ENCODE data around the gene GLIS1. TPM values are rescaled to one million over a fixed set of nuclear protein-coding genes. Genes with fewer than 3 reads are reported as not detected.

GLIS1 gene
- total RNA-seq, 1 donor from 2014 or later: 0.16 TPM

DNA sequence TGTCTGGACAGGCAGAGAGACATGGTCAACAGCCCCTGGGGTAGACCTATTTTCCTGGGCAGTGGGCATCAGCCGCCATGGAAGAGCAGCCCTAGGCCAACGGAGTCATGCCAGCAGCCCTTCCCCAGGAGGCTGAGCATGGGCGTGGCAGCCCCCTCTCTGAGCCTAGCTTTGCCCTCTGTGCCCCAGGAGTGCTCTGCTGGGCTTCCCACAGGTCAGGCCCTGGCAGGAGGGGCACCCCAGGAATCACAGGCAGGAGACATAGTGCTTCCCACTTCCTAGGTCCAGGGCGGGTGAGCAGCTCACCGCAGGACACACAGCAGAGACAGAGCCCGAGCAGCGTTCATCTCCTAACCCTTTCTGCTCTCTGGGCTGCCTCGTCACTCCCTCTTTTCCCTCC lies 132.8 kb downstream of the GLIS1 start:
- TF ChIP-seq, protein P1, sequence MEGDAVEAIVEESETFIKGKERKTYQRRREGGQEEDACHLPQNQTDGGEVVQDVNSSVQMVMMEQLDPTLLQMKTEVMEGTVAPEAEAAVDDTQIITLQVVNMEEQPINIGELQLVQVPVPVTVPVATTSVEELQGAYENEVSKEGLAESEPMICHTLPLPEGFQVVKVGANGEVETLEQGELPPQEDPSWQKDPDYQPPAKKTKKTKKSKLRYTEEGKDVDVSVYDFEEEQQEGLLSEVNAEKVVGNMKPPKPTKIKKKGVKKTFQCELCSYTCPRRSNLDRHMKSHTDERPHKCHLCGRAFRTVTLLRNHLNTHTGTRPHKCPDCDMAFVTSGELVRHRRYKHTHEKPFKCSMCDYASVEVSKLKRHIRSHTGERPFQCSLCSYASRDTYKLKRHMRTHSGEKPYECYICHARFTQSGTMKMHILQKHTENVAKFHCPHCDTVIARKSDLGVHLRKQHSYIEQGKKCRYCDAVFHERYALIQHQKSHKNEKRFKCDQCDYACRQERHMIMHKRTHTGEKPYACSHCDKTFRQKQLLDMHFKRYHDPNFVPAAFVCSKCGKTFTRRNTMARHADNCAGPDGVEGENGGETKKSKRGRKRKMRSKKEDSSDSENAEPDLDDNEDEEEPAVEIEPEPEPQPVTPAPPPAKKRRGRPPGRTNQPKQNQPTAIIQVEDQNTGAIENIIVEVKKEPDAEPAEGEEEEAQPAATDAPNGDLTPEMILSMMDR (IDR thresholded peaks at IDR 0.05; ENCODE audit: borderline replicate concordance): no peak

DNA sequence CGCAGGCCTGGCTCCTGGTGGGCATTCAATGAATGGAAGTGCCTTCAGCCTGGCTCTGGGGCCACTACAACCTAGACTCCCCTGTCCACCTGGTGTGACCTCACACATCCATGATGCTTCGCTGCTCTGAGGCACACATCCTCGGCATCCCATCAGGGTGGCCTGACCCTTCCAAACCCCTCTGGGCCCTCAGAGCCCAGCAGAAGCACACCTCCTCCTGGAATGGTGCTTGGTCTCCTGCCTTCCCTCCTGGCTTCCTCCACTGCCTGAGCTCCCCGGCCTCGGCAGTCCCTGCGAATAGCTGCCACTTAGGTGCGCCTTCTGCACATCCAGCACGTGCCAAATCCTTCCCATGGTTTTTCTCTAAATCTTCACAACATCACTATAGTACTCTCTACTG lies 133.8 kb downstream of the GLIS1 start:
- TF ChIP-seq, protein P1 (IDR thresholded peaks at IDR 0.05; ENCODE audit: borderline replicate concordance): no peak
- DNase-seq: no peak

More for the DNA sequence above, 132.8 kb downstream of the GLIS1 start:
- no peak overlapping the region for H3K27ac ChIP-seq (replicated peaks)
- no peaks in the 10 kb centered on the region for H3K36me3 ChIP-seq
- intact Hi-C loops (cut with micrococcal nuclease): no loop called here
- peaks cover 22% of the 10 kb centered on the region for H3K27me3 ChIP-seq (ENCODE audit: low read depth)
- H3K4me3 ChIP-seq: no peak overlapping the region
- no peaks in the 10 kb centered on the region for H3K4me1 ChIP-seq
- H3K9me3 ChIP-seq (replicated peaks): peaks cover 20% of the 10 kb centered on the region
- no peak for DNase-seq

DNA sequence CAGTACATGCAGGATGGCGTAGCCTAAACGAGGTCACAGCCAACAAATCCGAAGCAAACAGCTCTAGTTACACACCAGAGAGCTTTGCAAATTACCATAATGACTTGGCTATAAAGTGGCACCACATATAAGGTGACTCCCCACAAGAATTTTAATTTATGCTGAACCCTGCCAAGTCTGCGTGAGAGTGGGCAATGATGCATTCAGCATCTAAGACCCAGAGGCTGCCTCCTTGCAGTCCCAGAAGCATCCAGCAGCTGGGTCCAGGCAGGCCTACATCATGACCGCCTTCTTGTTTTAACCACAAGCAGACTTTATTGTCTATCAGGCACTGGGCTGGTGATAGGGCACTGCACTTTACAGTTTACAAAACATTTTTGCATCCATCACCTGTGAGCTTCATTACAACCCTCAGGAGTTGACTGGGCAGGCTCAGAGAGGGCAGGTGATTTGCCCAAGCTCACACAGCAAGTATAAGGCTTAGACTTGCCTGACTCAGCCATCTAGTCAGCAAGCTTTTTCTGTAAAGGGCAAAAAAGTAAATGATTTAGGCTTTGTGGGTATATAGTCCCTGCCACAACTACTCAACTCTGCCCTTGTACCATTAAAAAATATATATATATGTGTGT lies 134.6 kb downstream of the GLIS1 start:
- Histone ChIP-seq H3K4me1 (no peaks in the 10 kb centered on the region), H3K27ac (replicated peaks) (no peak overlapping the region), H3K9me3 (replicated peaks) (peaks cover 2% of the 10 kb centered on the region), H3K4me3 (no peak overlapping the region), H3K36me3 (no peaks in the 10 kb centered on the region), H3K27me3 (ENCODE audit: low read depth) (peaks cover 22% of the 10 kb centered on the region)
- intact Hi-C loops (cut with micrococcal nuclease): no loop called here
- TF ChIP-seq, protein P1 (IDR thresholded peaks at IDR 0.05; ENCODE audit: borderline replicate concordance): no peak
- no peak for DNase-seq

More for the DNA sequence above, 133.8 kb downstream of the GLIS1 start:
- intact Hi-C loops (cut with micrococcal nuclease): no loop called here
- Histone ChIP-seq H3K4me3 (no peak overlapping the region), H3K4me1 (no peaks in the 10 kb centered on the region), H3K9me3 (replicated peaks) (peaks cover 10% of the 10 kb centered on the region), H3K27me3 (ENCODE audit: low read depth) (peaks cover 22% of the 10 kb centered on the region), H3K27ac (replicated peaks) (no peak overlapping the region), H3K36me3 (no peaks in the 10 kb centered on the region)

DNA sequence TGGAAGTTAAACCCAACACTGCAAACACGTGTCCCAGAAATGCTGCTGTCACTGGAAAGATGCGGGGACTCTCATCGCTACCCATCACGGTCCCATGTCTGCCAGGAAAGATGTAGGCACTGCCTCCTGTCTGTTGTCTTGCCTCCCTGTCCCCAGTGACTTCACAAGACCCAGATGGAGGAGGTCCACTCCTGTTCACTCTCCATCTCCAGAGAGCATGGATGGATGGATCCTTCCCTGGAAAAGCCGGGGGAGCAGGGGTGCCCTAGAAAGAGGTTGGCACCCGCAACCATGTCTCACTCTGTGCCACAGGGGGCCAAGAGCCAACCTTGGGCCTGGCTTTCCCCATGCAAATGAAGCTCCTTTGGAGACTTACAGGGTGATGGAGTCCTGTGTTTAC lies 135.5 kb downstream of the GLIS1 start:
- intact Hi-C loops (cut with micrococcal nuclease): no loop called here
- Histone ChIP-seq H3K36me3 (no peaks in the 10 kb centered on the region), H3K4me1 (no peaks in the 10 kb centered on the region), H3K9me3 (replicated peaks) (no peaks in the 10 kb centered on the region), H3K27me3 (ENCODE audit: low read depth) (peaks cover 17% of the 10 kb centered on the region), H3K27ac (replicated peaks) (no peak overlapping the region), H3K4me3 (no peak overlapping the region)
- TF ChIP-seq, protein P1 (IDR thresholded peaks at IDR 0.05; ENCODE audit: borderline replicate concordance): no peak
- no peak for DNase-seq

DNA sequence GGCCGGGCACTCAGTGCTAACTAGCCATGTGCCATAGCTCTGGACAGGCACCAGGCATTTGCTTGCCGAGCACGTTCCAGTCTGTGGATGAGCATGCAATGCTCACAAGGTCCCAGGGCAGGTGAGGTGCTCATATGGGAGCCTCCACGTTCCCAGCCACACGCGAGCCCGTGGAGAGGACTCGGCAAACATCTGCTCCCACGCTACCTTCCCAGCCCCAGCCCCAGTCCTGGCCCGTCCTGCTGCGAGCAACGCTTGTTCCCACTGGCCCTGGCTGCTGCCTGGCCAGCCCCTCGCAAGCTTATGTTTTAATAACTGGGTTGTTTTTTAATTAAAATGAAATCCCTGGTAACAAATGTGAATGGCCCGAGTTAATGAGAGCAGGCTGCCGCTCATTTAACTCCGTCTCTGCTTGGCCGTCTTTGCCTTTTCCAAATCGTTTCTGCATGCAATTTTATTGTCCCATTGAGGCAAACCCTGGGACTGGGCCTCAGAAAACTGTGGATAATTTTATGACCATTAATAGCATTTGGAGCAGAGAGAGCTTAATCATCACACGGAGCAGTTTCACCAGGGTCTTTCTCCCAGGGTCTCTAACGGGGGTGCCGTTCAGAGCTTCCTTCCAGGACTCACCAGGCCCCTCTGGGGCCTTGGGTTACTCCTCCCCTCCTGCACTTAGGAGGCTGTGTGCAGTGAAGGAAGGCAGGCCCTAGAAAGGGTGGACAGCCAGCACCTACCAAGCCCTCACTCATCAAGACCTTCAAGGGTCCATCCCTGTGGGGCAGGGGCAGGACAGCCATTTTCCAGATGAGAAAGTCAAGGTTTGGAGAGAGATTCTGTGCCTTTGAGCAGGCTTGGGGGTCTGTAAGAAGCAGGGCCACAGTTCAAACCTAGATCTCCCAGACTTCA lies 136.8 kb downstream of the GLIS1 start:
- no peaks in the 10 kb centered on the region for H3K9me3 ChIP-seq (replicated peaks)
- TF ChIP-seq, protein P1 (IDR thresholded peaks at IDR 0.05; ENCODE audit: borderline replicate concordance): no peak
- H3K27ac ChIP-seq (replicated peaks): no peak overlapping the region
- DNase-seq: no peak
- H3K4me3 ChIP-seq: no peak overlapping the region
- intact Hi-C loops (cut with micrococcal nuclease): no loop called here
- no peaks in the 10 kb centered on the region for H3K36me3 ChIP-seq
- no peaks in the 10 kb centered on the region for H3K4me1 ChIP-seq
- H3K27me3 ChIP-seq (ENCODE audit: low read depth): peaks cover 10% of the 10 kb centered on the region
